NK-92 (cell line): ENCODE measurements around the gene RITA1.
"Not testable (repeated sequence)": the region's sequence is repeated elsewhere in the genome, so short reads cannot be mapped to it uniquely, and the experiment has no call there.

Source experiments
- DNase-seq: peaks from one replicate; lab custom pipeline; 2025; ENCODE audit not compliant: unreplicated experiment; lab: John Stamatoyannopoulos, UW

Gene RITA1

DNA sequence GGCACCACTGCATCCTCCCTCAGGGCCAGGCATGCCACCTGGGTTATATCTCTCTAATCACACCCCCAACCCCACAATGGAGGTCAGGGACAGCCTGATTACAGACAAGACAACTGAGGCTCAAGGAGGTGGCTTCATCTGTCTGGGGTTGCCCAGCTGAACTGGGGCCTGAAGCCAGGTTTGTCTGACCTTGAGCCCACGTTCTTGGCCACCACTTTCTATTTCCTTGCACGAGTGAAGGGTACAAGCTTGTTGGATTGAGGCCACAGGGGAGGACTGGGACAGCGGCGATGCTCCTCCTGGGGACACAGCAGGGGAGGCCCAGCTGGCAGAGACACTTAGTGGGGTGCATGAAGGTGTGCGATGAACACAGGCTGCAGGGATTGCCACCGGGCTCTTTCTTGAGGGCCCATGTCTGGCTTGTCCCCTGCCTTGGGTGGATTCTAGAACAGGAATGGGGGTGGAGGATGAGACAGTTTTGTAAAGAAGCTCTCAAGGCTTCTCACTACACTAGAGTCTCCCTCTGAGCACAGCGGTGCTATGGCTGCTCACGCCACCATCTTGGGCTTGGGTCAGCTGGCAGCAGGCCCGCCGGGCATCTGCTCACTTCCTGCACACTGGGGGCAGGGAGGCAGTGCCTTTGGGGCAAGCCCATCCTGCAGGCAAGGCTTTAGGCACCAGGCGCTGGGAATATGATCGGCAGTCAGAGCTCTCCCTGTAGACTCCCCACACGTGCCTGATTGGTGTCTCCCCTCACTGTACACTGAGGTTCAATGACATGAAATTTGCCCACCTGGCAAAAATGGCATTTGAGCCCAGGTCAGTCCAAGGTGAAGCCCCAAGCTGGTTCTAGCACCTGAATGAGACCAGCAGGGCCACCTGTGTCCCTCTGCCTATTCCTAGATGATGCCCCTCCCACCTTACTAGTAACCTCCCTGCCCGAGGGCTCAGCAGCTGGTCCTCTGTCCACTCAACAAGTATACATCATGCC lies 16.0 kb downstream of the RITA1 start:
- DNase-seq, result no peak

DNA sequence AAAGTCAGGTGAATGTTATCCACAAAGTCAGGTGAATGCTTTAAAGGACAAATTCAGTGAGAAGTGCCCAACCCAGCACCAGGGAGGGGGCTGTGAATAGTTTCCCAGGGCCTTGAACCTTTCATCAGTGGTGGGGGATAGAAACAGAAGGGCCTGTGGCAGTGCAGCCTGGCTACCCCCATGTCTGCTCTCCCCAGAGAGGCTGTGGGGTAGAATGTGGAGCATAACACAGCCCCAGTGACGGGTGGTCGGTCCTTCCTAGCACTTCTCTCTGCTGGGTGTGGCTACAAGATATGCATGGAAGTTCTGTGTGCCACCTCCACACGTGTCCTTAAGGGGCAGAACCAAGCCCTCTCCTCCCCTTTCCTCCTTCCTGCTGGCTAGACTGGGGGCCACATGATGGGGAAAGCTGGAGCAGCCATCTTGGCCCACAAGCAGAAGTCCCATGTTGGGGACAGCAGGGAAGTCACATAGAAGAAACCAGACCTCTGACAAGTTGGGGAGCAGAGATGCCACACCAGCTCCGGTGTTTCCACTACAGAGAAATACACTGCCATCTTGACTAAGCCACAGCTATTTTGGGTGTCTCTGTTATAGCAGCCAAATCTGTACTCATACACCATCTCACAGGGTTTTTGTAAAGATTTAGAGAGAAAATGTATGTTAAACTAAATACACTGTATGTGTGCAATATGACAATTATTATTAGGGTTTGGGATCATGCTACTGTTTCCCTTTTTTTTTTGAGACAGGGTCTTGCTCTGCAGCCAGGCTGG lies 17.0 kb downstream of the RITA1 start:
- no peak for DNase-seq

DNA sequence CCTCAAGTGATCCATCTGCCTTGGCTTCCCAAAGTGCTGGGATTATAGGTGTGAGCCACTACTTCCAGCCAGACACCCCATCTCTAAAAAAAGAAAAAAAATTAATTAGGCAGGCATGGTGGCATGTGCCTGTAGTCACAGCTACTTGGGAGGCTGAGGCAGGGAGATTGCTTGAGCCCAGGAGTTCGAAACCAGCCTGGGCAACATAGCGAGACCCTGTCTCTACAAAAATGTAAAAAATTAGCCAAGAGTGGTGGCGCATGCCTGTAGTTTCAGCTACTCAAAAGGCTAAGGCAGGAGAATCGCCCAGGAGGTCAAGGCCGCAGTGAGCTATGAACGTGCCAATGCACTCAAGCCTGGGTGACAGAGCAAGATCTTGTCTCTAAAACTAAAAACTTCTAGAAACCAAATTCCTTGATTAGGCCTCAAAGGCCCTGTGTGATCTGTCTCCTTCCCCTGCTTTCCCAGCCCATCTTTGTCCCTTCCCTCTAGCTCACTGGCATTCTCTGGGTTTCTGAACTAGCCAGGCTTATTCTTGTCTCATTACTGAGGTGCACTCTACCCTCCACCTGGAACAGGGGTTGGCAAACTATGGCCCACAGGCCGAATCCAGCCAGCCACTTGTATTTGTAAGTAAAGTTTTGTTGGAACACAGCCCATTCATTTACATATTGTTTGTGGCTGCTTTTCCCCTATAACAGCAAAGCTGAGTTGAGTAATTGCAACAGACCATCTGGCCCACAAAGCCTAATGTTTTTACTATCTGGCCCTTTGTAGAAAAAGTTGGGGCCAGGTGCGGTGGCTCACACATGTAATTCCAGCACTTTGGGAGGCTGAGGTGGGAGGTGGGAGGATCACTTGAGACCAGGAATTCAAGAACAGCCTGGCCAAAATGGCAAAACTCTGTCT lies 18.6 kb downstream of the RITA1 start:
- DNase-seq, result no peak

DNA sequence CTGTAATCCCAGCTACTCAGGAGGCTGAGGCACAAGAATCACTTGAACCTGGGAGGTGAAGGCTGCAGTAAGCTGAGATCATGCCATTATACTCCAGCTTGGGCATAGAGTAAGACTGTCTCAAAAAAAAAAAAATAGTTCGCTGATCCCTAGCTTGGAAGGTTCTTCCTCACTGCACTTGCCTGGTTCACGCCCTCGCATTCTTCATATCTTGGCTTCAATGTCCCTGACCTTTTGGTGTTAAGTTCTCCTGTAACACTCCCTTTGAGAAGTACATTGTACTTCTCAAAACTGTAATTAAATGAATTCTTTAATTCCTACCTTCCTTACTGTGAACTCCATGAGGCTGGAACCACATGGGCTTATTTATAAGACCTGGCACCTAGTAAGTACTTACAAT lies 19.3 kb downstream of the RITA1 start:
- DNase-seq, result no peak

DNA sequence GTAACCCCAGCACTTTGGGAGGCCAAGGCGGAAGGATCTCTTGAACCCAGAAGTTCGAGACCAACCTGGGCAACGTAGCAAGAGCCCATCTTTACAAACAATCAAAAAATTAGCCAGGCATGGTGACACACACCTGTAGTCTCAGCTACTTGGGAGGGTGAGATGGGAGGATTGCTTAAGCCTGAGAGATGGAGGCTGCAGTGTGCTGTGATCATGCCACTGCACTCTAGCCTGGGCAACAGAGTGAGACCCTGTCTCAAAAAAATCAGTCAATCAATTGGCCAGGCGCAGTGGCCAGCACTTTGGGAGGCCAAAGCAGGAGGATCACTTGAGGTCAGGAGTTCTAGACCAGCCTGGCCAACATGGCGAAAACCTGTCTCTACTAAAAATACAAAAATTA lies 21.3 kb downstream of the RITA1 start:
- DNase-seq, result not testable (repeated sequence)

GRCh38 chr12:113207613-113208040 lies 22.1 kb downstream of the RITA1 start:
- DNase-seq, result no peak

GRCh38 chr12:113208041-113208934 lies 22.8 kb downstream of the RITA1 start:
- no peak for DNase-seq

- no peak for DNase-seq
Measured at GRCh38 chr12:113211160-113211559, 25.6 kb downstream of the RITA1 start.

GRCh38 chr12:113214895-113215400 lies 29.4 kb downstream of the RITA1 start:
- DNase-seq, result no peak

DNA sequence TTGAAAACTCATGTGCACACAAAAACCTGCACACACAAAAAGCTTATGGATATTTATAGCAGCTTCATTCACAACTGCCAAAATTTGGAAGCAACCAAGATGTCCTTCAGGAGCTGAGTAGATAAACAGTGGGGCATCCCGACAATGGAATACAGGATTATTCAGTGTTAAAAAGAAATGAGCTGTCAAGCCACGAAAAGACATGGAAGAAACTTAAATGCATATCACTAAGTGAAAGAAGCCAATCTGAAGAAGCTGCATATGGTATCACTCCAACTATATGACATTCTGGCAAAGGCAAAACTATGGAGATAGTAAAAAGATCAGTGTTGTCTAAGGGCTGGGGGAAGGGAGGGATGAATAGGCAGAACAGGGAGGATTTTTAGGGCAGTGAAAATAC lies 30.5 kb downstream of the RITA1 start:
- no peak for DNase-seq

GRCh38 chr12:113220593-113221180 lies 35.2 kb downstream of the RITA1 start:
- DNase-seq, result no peak

DNA sequence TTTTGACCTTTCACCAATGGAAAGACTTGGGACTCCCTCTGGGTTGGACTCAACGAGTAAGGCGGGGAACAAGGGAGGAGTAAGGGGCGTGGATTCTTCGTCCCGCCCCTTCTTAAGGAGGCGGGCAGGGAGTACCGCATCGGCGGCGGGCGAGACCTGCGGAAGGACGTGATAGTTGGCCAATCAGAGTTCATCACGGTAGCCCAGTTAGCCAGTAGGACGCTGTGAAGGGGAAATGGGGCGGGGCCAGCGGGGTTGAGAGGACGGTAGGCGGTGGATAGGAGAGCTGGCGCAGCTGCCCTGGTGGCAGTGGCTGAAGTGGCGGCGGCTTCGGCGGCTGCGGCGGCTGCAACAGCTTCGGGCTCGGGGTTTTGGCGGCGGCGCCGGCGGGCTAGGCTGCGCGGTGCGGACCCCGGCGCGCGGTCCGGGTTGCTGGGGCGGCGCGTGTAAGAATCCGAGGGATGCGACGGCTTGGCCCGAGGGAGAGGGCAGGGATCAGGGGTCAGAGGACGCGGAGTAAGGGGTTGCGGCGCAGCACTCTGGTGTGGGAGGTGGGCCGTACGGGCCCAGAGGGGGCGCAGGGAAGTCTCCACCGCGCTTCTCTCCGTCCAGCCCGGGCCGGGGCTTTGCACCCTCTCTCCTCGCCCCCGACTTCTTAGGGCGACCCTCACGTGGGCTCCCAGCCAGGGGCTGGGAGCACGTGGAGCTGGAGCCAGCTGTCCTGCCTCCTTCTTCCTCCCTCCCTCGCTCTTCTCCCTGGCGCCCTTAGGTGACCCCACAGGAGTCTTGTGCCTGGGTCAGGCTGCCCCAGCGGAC lies 35.9 kb downstream of the RITA1 start, which contains the start of gene TPCN1:
Gene TPCN1 (plus strand): TSS at position 284 of the 816 bp plus-strand sequence. CDS start 5,389 bp downstream, outside the sequence.
- DNase-seq, result peak; percentile 90

DNA sequence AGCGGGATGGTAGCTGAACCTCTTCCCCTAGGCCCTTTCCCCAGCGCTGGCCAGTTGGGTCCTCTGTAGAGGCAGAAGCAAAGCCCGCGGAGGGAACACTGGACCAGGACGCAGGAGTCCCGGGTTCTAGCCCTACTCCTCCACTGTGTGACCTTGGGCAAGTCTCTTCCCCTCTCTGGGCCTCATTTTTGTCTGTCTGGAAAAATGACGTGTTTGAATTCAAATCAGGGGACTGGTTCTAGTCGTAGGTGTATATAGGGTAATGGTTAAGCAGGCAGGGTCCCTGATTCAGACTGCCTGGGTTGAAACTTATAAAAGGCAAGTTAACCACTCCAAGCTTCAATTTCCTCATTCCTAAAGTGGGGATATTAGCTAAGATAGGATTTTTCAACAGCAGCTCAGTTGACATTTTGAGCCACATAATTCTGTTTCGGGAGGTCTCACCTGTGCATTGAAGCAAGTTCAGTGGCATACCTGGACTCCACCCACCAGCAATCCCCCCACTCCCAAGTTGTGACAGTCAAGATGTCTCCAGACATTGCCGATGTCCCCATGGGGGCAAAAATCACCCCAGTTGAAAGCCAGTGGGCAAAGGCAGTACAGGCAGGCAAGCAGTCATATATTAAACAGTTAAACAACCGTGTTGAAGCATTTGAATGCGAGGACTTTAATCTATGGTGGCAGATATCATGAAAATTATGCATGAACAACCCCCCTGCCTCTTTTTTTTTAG lies 36.6 kb downstream of the RITA1 start:
- DNase-seq, result no peak

DNA sequence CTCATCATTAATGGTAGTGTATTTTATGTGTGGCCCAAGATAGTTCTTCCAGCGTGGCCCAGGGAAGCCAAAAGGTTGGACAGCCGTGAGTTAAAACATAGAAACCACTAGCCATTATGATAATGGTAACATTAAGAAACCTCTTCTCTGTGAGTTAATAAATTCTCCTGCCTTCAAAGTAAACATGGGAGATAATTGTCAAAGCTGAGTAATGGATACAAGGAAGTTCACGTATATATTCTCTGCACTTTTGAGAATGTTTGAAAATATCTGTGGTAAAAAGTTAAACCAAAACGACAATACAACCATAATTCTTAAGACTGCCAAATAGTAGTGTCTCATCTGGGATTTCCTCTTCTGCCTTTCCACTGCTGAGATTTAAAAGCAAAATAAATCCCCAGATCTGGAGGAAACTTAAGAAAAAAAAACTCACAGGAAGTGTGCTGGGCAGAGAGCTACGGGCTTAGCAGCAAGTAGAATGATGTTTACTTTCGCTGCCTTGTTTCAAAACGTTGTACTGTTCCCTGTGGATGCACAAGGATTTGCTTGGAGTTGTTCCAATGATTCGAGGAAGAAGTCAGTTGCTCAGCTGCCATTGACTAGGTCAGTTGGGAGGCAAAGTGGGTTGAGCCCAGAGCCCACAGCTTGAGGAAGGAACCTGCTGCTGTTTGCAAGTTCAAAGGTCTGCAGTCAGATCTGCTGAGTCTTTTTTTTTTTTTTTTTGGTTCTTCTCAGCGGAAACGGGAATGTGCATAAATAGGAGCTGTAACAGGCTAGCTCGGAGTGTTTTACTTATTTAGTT lies 37.4 kb downstream of the RITA1 start:
- DNase-seq, result no peak

DNA sequence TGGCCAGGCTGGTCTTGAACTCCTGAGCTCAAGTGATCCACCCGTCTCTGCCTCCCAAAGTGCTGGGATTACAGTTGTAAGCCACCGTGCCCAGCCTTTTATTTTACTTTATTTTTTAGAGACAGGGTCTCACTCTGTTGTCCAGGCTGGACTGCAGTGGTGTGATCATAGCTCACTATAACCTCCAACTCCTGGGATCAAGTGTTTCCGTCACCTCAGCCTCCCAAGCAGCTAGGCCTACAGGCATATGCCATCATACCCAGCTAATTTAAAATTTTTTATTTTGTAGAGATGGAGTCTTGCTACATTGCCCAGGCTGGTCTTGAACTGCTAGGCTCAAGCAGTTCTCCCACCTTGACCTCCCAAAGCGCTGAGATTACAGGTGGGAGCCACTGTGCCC lies 39.4 kb downstream of the RITA1 start:
- DNase-seq, result no peak

DNA sequence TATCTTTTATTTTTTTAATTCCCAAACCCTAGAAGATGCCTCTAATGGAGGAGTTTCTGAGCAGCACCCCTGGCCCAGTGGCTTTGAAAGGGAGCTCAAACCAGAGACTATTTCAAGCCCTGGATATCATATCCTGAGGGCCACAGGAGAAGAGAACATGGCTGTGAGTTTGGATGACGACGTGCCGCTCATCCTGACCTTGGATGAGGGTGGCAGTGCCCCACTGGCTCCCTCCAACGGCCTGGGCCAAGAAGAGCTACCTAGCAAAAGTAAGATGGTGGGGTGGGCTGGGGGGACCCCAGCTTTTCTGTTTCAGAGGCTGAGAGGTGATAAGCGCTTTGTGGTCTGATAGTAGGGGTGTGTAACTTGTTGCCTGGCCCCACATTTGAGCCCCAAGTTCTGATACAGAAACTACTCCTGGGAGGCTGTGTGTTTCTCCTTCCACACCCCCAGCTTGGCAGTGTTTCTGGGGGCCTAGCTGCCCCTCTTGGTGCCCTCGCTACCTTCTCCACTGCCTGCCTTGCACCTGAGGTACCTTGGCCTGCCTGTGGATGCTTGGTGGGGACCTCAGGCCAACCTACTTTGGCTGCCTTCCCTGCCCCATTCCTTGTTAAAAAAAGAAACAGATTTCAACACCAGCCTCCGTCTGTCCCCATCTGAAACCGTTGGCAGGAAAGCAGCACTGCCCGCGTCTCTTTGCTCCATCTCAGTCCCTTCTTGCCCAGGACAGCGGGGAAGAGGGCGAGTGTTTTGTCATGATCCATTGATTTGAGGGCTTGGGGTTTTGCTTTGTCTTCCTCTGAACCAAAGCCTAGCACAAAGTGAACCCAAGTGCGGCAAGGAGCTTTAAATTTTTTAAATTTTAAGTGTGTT lies 41.4 kb downstream of the RITA1 start:
- DNase-seq, result no peak
